T1000 (cell line): ENCODE measurements around the gene CKMT1A.
"Not testable (repeated sequence)": the region's sequence is repeated elsewhere in the genome, so short reads cannot be mapped to it uniquely, and the experiment has no call there.

Source experiments
- DNase-seq: peaks from one replicate; lab custom pipeline; 2025; ENCODE audit warnings: mixed read lengths; lab: John Stamatoyannopoulos, UW

The CKMT1A gene

GRCh38 chr15:43693148-43694022 lies at the start of gene CKMT1A:
Gene CKMT1A (plus strand): TSS chr15:43693859. CDS start chr15:43694051, 192 bp downstream.
- DNase-seq = not testable (repeated sequence)

- no peak for DNase-seq
These were observed 44.8 kb upstream of the CKMT1A start, which contains the start of gene CATSPER2 for GRCh38 chr15:43648649-43649429. Gene CATSPER2 (minus strand): TSS chr15:43648844. CDS start chr15:43648061, 783 bp downstream.

GRCh38 chr15:43649430-43649926 lies 44.2 kb upstream of the CKMT1A start:
- not testable (repeated sequence) for DNase-seq

GRCh38 chr15:43659727-43660126 lies 33.9 kb upstream of the CKMT1A start:
- not testable (repeated sequence) for DNase-seq

GRCh38 chr15:43662293-43662692 lies 31.4 kb upstream of the CKMT1A start:
- DNase-seq = not testable (repeated sequence)

GRCh38 chr15:43663333-43663732 lies 30.3 kb upstream of the CKMT1A start:
- DNase-seq = not testable (repeated sequence)

- not testable (repeated sequence) for DNase-seq
These were observed 27.5 kb upstream of the CKMT1A start for GRCh38 chr15:43666177-43666576.

GRCh38 chr15:43674175-43674574 lies 19.5 kb upstream of the CKMT1A start:
- not testable (repeated sequence) for DNase-seq

GRCh38 chr15:43689604-43690301 lies 3.9 kb upstream of the CKMT1A start:
- not testable (repeated sequence) for DNase-seq

GRCh38 chr15:43692679-43693078 lies 980 bp upstream of the CKMT1A start:
- not testable (repeated sequence) for DNase-seq

- no peak for DNase-seq
These were observed 8.5 kb downstream of the CKMT1A start for GRCh38 chr15:43702174-43702573.

- no peak for DNase-seq
These were observed 9.2 kb downstream of the CKMT1A start for GRCh38 chr15:43702701-43703424.

GRCh38 chr15:43710431-43711131 lies 16.9 kb downstream of the CKMT1A start:
- DNase-seq = not testable (repeated sequence)

- DNase-seq = no peak
These were observed 29.5 kb downstream of the CKMT1A start for GRCh38 chr15:43723151-43723550.

- not testable (repeated sequence) for DNase-seq
These were observed 32.6 kb downstream of the CKMT1A start for GRCh38 chr15:43726306-43726705.

GRCh38 chr15:43728053-43728725 lies 34.5 kb downstream of the CKMT1A start:
- DNase-seq = not testable (repeated sequence)

- DNase-seq = no peak
These were observed 41.8 kb downstream of the CKMT1A start for GRCh38 chr15:43735416-43735815.

GRCh38 chr15:43746245-43746902 lies 52.7 kb downstream of the CKMT1A start, which contains the start of gene PDIA3:
Gene PDIA3 (plus strand): TSS chr15:43746438. CDS start chr15:43746540, 102 bp downstream.
- peak; percentile 81 for DNase-seq

- DNase-seq = not testable (repeated sequence)
These were observed 53.2 kb downstream of the CKMT1A start for GRCh38 chr15:43746903-43747309.
